Fibroblast of lung (primary cell): ENCODE measurements around the gene BLOC1S5. TPM values are rescaled to one million over a fixed set of nuclear protein-coding genes. Genes with fewer than 3 reads are reported as not detected.

Source experiments
- DNase-seq, 2 donors: peaks; one replicate each; pipeline versions ENCODE4 v3.0.0 to v3.0.0-alpha.2; 2010; ENCODE audit warnings: low read depth in 2 of 2
- H2AFZ ChIP-seq: 2 replicates; pipeline ENCODE4 v1.5.1; 2012; ENCODE audit warnings: low read length, control low read depth, inconsistent platforms
- H3K27ac ChIP-seq: 2 replicates; pipeline ENCODE4 v1.5.1; 2011; ENCODE audit warnings: low read length, control low read depth; ENCODE audit not compliant: insufficient read depth
- H3K27me3 ChIP-seq: 2 replicates; pipeline ENCODE4 v1.5.1; 2011; ENCODE audit warnings: mild to moderate bottlenecking, low read length; ENCODE audit not compliant: control insufficient read depth, insufficient read depth
- H3K36me3 ChIP-seq: 2 replicates; pipeline ENCODE4 v1.5.1; 2011; ENCODE audit warnings: low read length; ENCODE audit not compliant: control insufficient read depth, insufficient read depth
- H3K4me1 ChIP-seq: 2 replicates; pipeline ENCODE4 v1.5.1; 2011; ENCODE audit warnings: low read length; ENCODE audit not compliant: control insufficient read depth, insufficient read depth; ENCODE audit errors: extremely low read depth
- H3K4me2 ChIP-seq: 2 replicates; pipeline ENCODE4 v1.5.1; 2011; ENCODE audit warnings: low read length, control low read depth; ENCODE audit not compliant: insufficient read depth; ENCODE audit errors: extremely low read depth
- H3K4me3 ChIP-seq, 4 experiments: fragments of 200-600 bp in 1 of 4; sonication (generic) in 1 of 4; replicated peaks in 1 of 4; 2 replicates each; pipeline ENCODE4 v1.5.1; 2011 to 2016; ENCODE audit warnings: low read length in 4 of 4, low read depth in 3 of 4, mild to moderate bottlenecking in 3 of 4, control low read depth in 2 of 4, inconsistent platforms in 1 of 4, mixed read lengths in 1 of 4; ENCODE audit not compliant: insufficient read depth in 1 of 4; ENCODE audit errors: control extremely low read depth in 1 of 4
- H3K79me2 ChIP-seq: 2 replicates; pipeline ENCODE4 v1.5.1; 2012; ENCODE audit warnings: mild to moderate bottlenecking, low read length, inconsistent platforms; ENCODE audit not compliant: control insufficient read depth, insufficient read depth
- H3K9ac ChIP-seq: 2 replicates; pipeline ENCODE4 v1.5.1; 2011; ENCODE audit warnings: mild to moderate bottlenecking, low read length, control low read depth; ENCODE audit not compliant: insufficient read depth
- H3K9me3 ChIP-seq: 2 replicates; pipeline ENCODE4 v1.5.1; 2012; ENCODE audit warnings: low read depth, low read length; ENCODE audit not compliant: control insufficient read depth, insufficient read depth
- H4K20me1 ChIP-seq: 2 replicates; pipeline ENCODE4 v1.5.1; 2011; ENCODE audit warnings: low read length; ENCODE audit not compliant: control insufficient read depth, insufficient read depth; ENCODE audit errors: extremely low read depth
- EZH2 ChIP-seq: IDR thresholded peaks from 2 replicates; pipeline ENCODE4 v1.5.1; 2012; ENCODE audit warnings: low read length, control low read depth, mild to moderate bottlenecking; ENCODE audit errors: missing control alignments
- polyA plus RNA-seq, 2 donors: library from polyadenylated mRNA; depleted of rRNA in 1 of 2; stranded (reverse) in 1 of 2; unstranded in 1 of 2; fragments of >200 nt; gene quantifications; 2 replicates each; pipeline ENCODE4 v1.2.1, GENCODE V29; 2011 to 2012; ENCODE audit warnings: missing spikeins in 1 of 2
- total RNA-seq: library from RNA; depleted of rRNA; stranded (reverse); fragments of >200 nt; gene quantifications from 2 replicates; pipeline ENCODE4 v1.2.1, GENCODE V29; 2014
- TF ChIP-seq, protein P1 (sequence below), 2 donors: IDR thresholded peaks in 1 of 2; conservative IDR thresholded peaks in 1 of 2; 1 replicate in 1 of 2; 2 replicates in 1 of 2; pipeline ENCODE4 v1.5.1; 2011 to 2012; ENCODE audit warnings: low read length in 2 of 2, control low read depth in 1 of 2, inconsistent platforms in 1 of 2, low read depth in 1 of 2, mild to moderate bottlenecking in 1 of 2

BLOC1S5 gene
- total and polyA plus RNA-seq, 2 donors (not counting 1 experiment from before 2014, with no cell fraction given): 10.1 to 20.6 TPM

DNA sequence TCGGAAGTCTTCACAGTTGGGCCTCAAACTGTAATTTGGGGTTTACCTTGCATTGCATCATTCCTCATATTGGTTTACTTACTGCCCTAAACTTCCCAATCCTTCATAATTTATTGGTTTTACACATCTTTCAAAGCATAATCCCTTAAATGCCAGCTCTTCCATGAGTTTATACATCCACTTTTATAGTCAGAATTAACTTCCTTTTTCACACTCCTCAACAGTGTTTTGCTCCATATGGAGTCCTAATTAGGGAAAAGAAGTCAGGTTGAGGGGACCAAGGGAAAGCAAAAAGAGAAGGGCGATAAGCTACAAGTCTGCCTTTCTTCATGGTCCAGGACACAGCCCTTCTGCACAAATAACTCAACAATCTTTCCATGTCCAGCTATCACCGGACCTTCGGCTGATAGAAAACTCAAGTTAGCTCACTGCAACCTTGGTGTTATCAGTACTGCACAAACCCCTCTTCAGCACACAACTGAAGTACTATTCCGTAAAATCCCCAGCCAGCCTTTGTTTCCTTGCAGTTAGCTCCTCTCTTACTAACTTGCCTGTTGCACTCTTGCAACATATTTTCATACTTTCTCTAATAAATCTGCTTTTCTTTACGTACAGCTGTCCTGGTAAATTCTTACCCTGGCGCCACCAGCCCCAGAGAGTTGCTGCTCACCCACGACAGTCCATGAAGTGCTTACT is 36.1 kb upstream of the BLOC1S5 start:
- Histone ChIP-seq H2AFZ (no peak overlapping the region), H3K79me2 (peaks cover 35% of the 10 kb centered on the region), H3K9ac (no peak overlapping the region), H3K36me3 (peaks cover 5% of the 10 kb centered on the region), H3K27ac (no peak overlapping the region), H3K4me1 (no peaks in the 10 kb centered on the region), H3K4me3 (no peak overlapping the region), H3K4me2 (peak overlapping the region; percentile 19), H3K27me3 (no peaks in the 10 kb centered on the region), H3K9me3 (no peaks in the 10 kb centered on the region), H4K20me1 (no peaks in the 10 kb centered on the region)
- no peak for TF ChIP-seq EZH2
- TF ChIP-seq, protein P1, sequence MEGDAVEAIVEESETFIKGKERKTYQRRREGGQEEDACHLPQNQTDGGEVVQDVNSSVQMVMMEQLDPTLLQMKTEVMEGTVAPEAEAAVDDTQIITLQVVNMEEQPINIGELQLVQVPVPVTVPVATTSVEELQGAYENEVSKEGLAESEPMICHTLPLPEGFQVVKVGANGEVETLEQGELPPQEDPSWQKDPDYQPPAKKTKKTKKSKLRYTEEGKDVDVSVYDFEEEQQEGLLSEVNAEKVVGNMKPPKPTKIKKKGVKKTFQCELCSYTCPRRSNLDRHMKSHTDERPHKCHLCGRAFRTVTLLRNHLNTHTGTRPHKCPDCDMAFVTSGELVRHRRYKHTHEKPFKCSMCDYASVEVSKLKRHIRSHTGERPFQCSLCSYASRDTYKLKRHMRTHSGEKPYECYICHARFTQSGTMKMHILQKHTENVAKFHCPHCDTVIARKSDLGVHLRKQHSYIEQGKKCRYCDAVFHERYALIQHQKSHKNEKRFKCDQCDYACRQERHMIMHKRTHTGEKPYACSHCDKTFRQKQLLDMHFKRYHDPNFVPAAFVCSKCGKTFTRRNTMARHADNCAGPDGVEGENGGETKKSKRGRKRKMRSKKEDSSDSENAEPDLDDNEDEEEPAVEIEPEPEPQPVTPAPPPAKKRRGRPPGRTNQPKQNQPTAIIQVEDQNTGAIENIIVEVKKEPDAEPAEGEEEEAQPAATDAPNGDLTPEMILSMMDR (conservative IDR thresholded peaks at IDR 0.05 in 1 of 2, IDR thresholded peaks at IDR 0.05 in 1 of 2; ENCODE audit: low read depth in 1 of 2, low read length in 2 of 2): no peak
- DNase-seq: peak in 1 of 2 donors; percentile 28

DNA sequence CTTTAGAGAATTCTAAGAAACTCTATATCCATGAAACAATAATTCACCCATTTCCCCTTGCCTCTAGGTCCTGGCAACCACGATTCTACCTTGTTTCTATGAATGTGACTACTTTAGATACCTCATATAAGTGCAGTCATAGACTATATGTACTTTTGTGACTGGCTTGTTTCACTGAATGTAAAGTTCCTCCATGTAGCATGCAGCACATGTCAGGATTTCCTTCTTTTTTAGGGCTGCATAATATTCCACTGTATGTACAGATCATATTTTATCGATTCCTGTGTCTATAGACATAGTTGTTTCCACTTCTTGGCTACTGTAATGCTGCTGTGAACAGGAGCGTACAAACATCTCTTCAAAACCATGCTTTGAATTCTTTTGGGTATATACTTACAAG is 26.5 kb upstream of the BLOC1S5 start:
- Histone ChIP-seq H3K4me2 (no peak overlapping the region), H3K4me1 (no peaks in the 10 kb centered on the region), H3K9ac (no peak overlapping the region), H3K27ac (no peak overlapping the region), H3K4me3 (no peak overlapping the region), H3K36me3 (peaks cover 5% of the 10 kb centered on the region), H3K27me3 (no peaks in the 10 kb centered on the region), H3K79me2 (no peaks in the 10 kb centered on the region), H3K9me3 (no peaks in the 10 kb centered on the region), H4K20me1 (no peaks in the 10 kb centered on the region), H2AFZ (no peak overlapping the region)
- TF ChIP-seq, protein P1 (conservative IDR thresholded peaks at IDR 0.05 in 1 of 2, IDR thresholded peaks at IDR 0.05 in 1 of 2; ENCODE audit: low read depth in 1 of 2, low read length in 2 of 2): no peak
- no peak for TF ChIP-seq EZH2
- no peak for DNase-seq

DNA sequence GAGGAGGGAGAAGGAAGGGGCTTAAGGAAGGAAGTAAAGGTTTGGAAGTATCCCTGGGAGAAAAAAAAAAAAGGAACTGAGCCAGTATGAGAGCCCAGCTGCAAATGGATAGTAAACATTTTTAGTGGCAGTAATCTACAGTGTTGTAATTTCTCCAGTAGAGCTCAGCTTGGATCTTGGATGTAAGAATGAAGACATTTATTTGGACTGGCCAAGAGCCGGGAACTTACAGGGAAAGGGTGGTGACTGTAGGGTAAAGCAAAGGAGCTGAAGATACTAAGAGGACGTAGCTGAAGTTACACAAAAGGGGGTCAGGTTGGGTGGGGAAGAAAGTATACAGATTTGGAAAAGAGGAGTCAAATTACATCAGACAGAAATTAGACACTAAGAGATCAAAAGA is 24.7 kb upstream of the BLOC1S5 start:
- Histone ChIP-seq H4K20me1 (no peaks in the 10 kb centered on the region), H3K4me3 (no peak overlapping the region), H3K79me2 (no peaks in the 10 kb centered on the region), H3K4me1 (peaks cover 11% of the 10 kb centered on the region), H3K9ac (no peak overlapping the region), H3K9me3 (no peaks in the 10 kb centered on the region), H3K4me2 (no peak overlapping the region), H3K36me3 (peaks cover 5% of the 10 kb centered on the region), H3K27me3 (no peaks in the 10 kb centered on the region), H3K27ac (no peak overlapping the region), H2AFZ (no peak overlapping the region)
- TF ChIP-seq, protein P1 (conservative IDR thresholded peaks at IDR 0.05 in 1 of 2, IDR thresholded peaks at IDR 0.05 in 1 of 2; ENCODE audit: low read depth in 1 of 2, low read length in 2 of 2): no peak
- no peak for TF ChIP-seq EZH2
- peak in 1 of 2 donors; percentile 23 for DNase-seq
